Measurements from ENCODE around the gene SRI. TPM values are rescaled to one million over a fixed set of nuclear protein-coding genes. Genes with fewer than 3 reads are reported as not detected.

The SRI gene
- total and polyA plus RNA-seq, 2 donors (not counting 1 experiment from before 2014, with no cell fraction given) = 46.5 to 49.9 TPM

DNA sequence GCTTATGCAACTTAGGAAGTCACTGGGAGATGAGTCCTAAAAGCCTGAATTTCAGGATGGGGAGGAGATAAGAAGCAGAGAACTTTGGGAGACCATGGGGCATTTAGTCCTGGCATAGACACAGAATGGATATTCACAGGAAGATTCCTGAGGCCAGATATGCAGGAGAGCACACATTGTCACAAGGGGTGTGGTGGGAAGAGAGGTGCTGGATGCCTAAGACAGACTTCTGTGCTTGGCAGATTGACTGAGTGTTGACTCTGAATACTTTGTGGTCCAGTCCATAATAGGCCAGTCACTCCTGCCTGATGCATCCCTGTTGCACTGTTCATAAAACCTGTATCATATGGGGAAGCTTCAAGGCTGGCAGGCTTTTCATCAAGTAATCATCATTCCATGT is 18.5 kb downstream of the SRI start:
- ATAC-seq (ENCODE audit: low read depth) (no peak), DNase-seq (no peak)
- TF ChIP-seq, protein P1, sequence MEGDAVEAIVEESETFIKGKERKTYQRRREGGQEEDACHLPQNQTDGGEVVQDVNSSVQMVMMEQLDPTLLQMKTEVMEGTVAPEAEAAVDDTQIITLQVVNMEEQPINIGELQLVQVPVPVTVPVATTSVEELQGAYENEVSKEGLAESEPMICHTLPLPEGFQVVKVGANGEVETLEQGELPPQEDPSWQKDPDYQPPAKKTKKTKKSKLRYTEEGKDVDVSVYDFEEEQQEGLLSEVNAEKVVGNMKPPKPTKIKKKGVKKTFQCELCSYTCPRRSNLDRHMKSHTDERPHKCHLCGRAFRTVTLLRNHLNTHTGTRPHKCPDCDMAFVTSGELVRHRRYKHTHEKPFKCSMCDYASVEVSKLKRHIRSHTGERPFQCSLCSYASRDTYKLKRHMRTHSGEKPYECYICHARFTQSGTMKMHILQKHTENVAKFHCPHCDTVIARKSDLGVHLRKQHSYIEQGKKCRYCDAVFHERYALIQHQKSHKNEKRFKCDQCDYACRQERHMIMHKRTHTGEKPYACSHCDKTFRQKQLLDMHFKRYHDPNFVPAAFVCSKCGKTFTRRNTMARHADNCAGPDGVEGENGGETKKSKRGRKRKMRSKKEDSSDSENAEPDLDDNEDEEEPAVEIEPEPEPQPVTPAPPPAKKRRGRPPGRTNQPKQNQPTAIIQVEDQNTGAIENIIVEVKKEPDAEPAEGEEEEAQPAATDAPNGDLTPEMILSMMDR (IDR thresholded peaks at IDR 0.05) = no peak
- no peak for TF ChIP-seq EZH2 (IDR thresholded peaks at IDR 0.05; ENCODE audit: borderline replicate concordance, insufficient read depth, low read depth, low read length, poor library complexity, severe bottlenecking)
- no peaks in the 10 kb centered on the region for H3K4me1 ChIP-seq (ENCODE audit: control insufficient read depth in 2 of 2, insufficient read depth in 2 of 2, low read length in 2 of 2)
- no peak overlapping the region for H3K4me3 ChIP-seq (ENCODE audit: control extremely low read depth in 1 of 5, extremely low read depth in 1 of 5, insufficient read depth in 1 of 5, low read depth in 2 of 5, low read length in 4 of 5)
- H3K4me2 ChIP-seq (replicated peaks; ENCODE audit: low read depth, low read length, poor library complexity, severe bottlenecking) = no peak overlapping the region
- H3K36me3 ChIP-seq (replicated peaks in 1 of 2; ENCODE audit: control extremely low read depth in 1 of 2, control insufficient read depth in 1 of 2, extremely low read depth in 1 of 2, insufficient read depth in 2 of 2, low read length in 1 of 2) = peaks cover 0 to 36% of the 10 kb centered on the region in 2 experiments
- POLR2A ChIA-PET = no interaction called here
- no peaks in the 10 kb centered on the region for H3K27me3 Mint-ChIP-seq
- CTCF ChIA-PET = no interaction called here
- intact Hi-C loops (cut with micrococcal nuclease) = no loop called here
- no peaks in the 10 kb centered on the region for H3K79me2 ChIP-seq (ENCODE audit: control insufficient read depth, insufficient read depth, low read length)
- H4K20me1 ChIP-seq (ENCODE audit: control insufficient read depth, insufficient read depth, low read length, poor library complexity, severe bottlenecking) = no peaks in the 10 kb centered on the region
- H3K27ac ChIP-seq (ENCODE audit: low read length in 2 of 2) = no peak overlapping the region
- H3K4me1 Mint-ChIP-seq = no peaks in the 10 kb centered on the region
- no peak overlapping the region for H3K9ac ChIP-seq (ENCODE audit: low read length)
- no peak overlapping the region for H3K27ac Mint-ChIP-seq
- H3K27me3 ChIP-seq (replicated peaks in 1 of 4; ENCODE audit: control extremely low read depth in 1 of 4, control insufficient read depth in 3 of 4, insufficient read depth in 4 of 4, low read length in 3 of 4) = no peaks in the 10 kb centered on the region
- no peak overlapping the region for H3K4me3 Mint-ChIP-seq
- no peaks in the 10 kb centered on the region for H3K9me3 ChIP-seq (ENCODE audit: control extremely low read depth in 1 of 3, control insufficient read depth in 2 of 3, insufficient read depth in 1 of 3, low read length in 2 of 3)
- no peaks in the 10 kb centered on the region for H3K9me3 Mint-ChIP-seq (ENCODE audit: insufficient read depth)
- no peak overlapping the region for H2AFZ ChIP-seq (ENCODE audit: insufficient read depth, low read depth, low read length, poor library complexity, severe bottlenecking)

DNA sequence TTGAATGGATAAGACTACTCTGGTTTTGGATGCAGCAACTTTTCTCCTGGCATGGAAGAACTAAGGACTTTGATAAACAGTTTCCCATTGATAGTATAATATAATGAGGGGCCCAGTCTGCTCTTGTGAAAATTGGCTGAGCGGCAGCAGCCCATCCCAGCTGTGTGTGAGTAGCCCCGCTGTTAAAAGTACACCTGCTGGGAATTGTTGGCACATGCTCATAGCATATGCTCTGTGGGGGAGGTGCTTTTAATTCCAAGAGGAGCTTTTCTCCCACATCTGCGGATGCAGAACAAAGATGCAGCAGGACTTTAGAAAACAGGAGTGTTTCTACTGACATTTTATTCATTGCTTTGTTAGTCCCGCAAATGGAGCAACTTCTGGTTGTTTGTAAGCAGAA is 19.0 kb downstream of the SRI start:
- WGBS (ENCODE audit: insufficient coverage) = 100% methylated on average over 2 of the region's 4 CpGs
- Histone ChIP-seq H3K27me3 (replicated peaks in 1 of 4; ENCODE audit: control extremely low read depth in 1 of 4, control insufficient read depth in 3 of 4, insufficient read depth in 4 of 4, low read length in 3 of 4) (no peaks in the 10 kb centered on the region), H3K79me2 (ENCODE audit: control insufficient read depth, insufficient read depth, low read length) (no peaks in the 10 kb centered on the region), H3K36me3 (replicated peaks in 1 of 2; ENCODE audit: control extremely low read depth in 1 of 2, control insufficient read depth in 1 of 2, extremely low read depth in 1 of 2, insufficient read depth in 2 of 2, low read length in 1 of 2) (peaks cover 0 to 32% of the 10 kb centered on the region in 2 experiments), H3K27ac (ENCODE audit: low read length in 2 of 2) (no peak overlapping the region), H3K9me3 (ENCODE audit: control extremely low read depth in 1 of 3, control insufficient read depth in 2 of 3, insufficient read depth in 1 of 3, low read length in 2 of 3) (no peaks in the 10 kb centered on the region), H3K4me1 (ENCODE audit: control insufficient read depth in 2 of 2, insufficient read depth in 2 of 2, low read length in 2 of 2) (no peaks in the 10 kb centered on the region), H3K4me3 (ENCODE audit: control extremely low read depth in 1 of 5, extremely low read depth in 1 of 5, insufficient read depth in 1 of 5, low read depth in 2 of 5, low read length in 4 of 5) (no peak overlapping the region), H3K9ac (ENCODE audit: low read length) (no peak overlapping the region), H4K20me1 (ENCODE audit: control insufficient read depth, insufficient read depth, low read length, poor library complexity, severe bottlenecking) (no peaks in the 10 kb centered on the region), H3K4me2 (replicated peaks; ENCODE audit: low read depth, low read length, poor library complexity, severe bottlenecking) (no peak overlapping the region), H2AFZ (ENCODE audit: insufficient read depth, low read depth, low read length, poor library complexity, severe bottlenecking) (no peak overlapping the region)
- DNase-seq = no peak
- Mint-ChIP-seq H3K9me3 (ENCODE audit: insufficient read depth) (no peaks in the 10 kb centered on the region), H3K4me3 (no peak overlapping the region), H3K27ac (no peak overlapping the region), H3K4me1 (no peaks in the 10 kb centered on the region), H3K27me3 (no peaks in the 10 kb centered on the region)
- TF ChIP-seq, protein P1 (IDR thresholded peaks at IDR 0.05) = no peak
- no peak for TF ChIP-seq EZH2 (IDR thresholded peaks at IDR 0.05; ENCODE audit: borderline replicate concordance, insufficient read depth, low read depth, low read length, poor library complexity, severe bottlenecking)
- intact Hi-C loops (cut with micrococcal nuclease) = no loop called here
- ATAC-seq (ENCODE audit: low read depth) = no peak
- CTCF ChIA-PET = no interaction called here
- POLR2A ChIA-PET = no interaction called here
